Psoas muscle (tissue), 8 donors: Measurements from ENCODE around the gene HOXC6. TPM values are rescaled to one million over a fixed set of nuclear protein-coding genes. Genes with fewer than 3 reads are reported as not detected.

Source experiments
- ATAC-seq, 4 donors: fragments of 200-7000 bp; cut with Tn5 transposase; one replicate each; pipeline ENCODE4 v1.9.1; 2020; ENCODE audit warnings: moderate library complexity in 3 of 4, mild to moderate bottlenecking in 2 of 4
- DNase-seq, 2 donors: peaks; one replicate each; pipeline ENCODE4 v3.0.0-alpha.2; 2020
- H3K27ac ChIP-seq: fragments of 200-600 bp; one replicate; pipeline ENCODE4 v1.8.0; 2022
- H3K27me3 ChIP-seq, 3 donors: fragments of 200-600 bp in 1 of 3; one replicate each; pipeline versions ENCODE4 v1.6.1 to v1.8.0; 2013 to 2022; ENCODE audit warnings: low read length in 2 of 3, mild to moderate bottlenecking in 2 of 3, moderate library complexity in 1 of 3; ENCODE audit not compliant: insufficient read depth in 3 of 3
- H3K36me3 ChIP-seq, 2 donors: fragments of 200-600 bp in 1 of 2; one replicate each; pipeline versions ENCODE4 v1.6.1 to v1.8.0; 2013 to 2022; ENCODE audit warnings: low read depth in 1 of 2, mild to moderate bottlenecking in 1 of 2, moderate library complexity in 1 of 2; ENCODE audit not compliant: insufficient read depth in 1 of 2
- H3K4me1 ChIP-seq: fragments of 200-600 bp; one replicate; pipeline ENCODE4 v1.8.0; 2022
- H3K4me3 ChIP-seq: fragments of 200-600 bp; one replicate; pipeline ENCODE4 v1.8.0; 2022; ENCODE audit warnings: mild to moderate bottlenecking
- H3K9me3 ChIP-seq: fragments of 200-600 bp; one replicate; pipeline ENCODE4 v1.8.0; 2022
- WGBS, 3 donors: extraction: QIAGEN DNeasy Blood & Tissue Kit; methylation state at CpG; one replicate each; pipeline versions ENCODE4 v1.1.6 to v1.1.7; 2013; 5-methylcytosine and 5-hydroxymethylcytosine counted together
- intact Hi-C, 2 donors: fragments of 100-400 bp; cut with DNase I; formaldehyde crosslinking; loops; one replicate each; pipeline versions ENCODE4 v1.11.0 to v1.14.2; 2022
- long read RNA-seq, 2 donors: library from polyadenylated mRNA; unstranded; transcript quantifications; one replicate each; pipeline ENCODE4 v2.0.0, GENCODE V29; 2021
- polyA plus RNA-seq, 3 donors: library from polyadenylated mRNA; stranded (reverse); fragments of 200-250 nt; gene quantifications; one replicate each; pipeline ENCODE4 v1.2.3, GENCODE V29; 2013
- total RNA-seq, 4 donors: library from RNA; stranded (reverse); fragmentation: NEBNext Ultra II Directional in 2 of 4; extraction: Animal tissue kit (Norgen Biotek cat#: 25700) in 2 of 4; gene quantifications; one replicate each; pipeline versions ENCODE4 v1.2.1 to v1.2.4, GENCODE V29; 2021 to 2023
- TF ChIP-seq, protein P1 (sequence below): fragments of 200-600 bp; IDR thresholded peaks from one replicate; pipeline ENCODE4 v1.8.0; 2022; ENCODE audit warnings: antibody characterized with exemption
- donor health status: healthy with polysubstance abuse.
- donor health status: DM: no; HTN: no; CAD: no; lungs with moderate emphysema.
- donor health status: Bipolar disorder and iron deficiency.
- donor health status: healthy.
- donor health status: DM: yes; HTN: yes; CAD: no.
- donor health status: DM: no; HTN: no; CAD: no.
- donor health status: DM: no; HTN: no; CAD: no.
- donor health status: DM: yes; HTN: yes; CAD: no.

The HOXC6 gene
- 10 to 100 TPM in 2 of 4 donors, 1 to 10 TPM in 2; 5.2 to 23.6 (median 12.5) TPM for total RNA-seq
- 1 to 10 TPM; 2.2 to 9.5 (median 4.7) TPM for polyA plus RNA-seq
- long read RNA-seq, donor 1, partial matches to known transcripts: 0 of 1 reads
- long read RNA-seq, donor 1, other reads (novel, unspliced or antisense): 1 of 1 reads
- long read RNA-seq, donor 2, partial matches to known transcripts: 0 of 5 reads
- long read RNA-seq, donor 2, other reads (novel, unspliced or antisense): 3 of 5 reads

DNA sequence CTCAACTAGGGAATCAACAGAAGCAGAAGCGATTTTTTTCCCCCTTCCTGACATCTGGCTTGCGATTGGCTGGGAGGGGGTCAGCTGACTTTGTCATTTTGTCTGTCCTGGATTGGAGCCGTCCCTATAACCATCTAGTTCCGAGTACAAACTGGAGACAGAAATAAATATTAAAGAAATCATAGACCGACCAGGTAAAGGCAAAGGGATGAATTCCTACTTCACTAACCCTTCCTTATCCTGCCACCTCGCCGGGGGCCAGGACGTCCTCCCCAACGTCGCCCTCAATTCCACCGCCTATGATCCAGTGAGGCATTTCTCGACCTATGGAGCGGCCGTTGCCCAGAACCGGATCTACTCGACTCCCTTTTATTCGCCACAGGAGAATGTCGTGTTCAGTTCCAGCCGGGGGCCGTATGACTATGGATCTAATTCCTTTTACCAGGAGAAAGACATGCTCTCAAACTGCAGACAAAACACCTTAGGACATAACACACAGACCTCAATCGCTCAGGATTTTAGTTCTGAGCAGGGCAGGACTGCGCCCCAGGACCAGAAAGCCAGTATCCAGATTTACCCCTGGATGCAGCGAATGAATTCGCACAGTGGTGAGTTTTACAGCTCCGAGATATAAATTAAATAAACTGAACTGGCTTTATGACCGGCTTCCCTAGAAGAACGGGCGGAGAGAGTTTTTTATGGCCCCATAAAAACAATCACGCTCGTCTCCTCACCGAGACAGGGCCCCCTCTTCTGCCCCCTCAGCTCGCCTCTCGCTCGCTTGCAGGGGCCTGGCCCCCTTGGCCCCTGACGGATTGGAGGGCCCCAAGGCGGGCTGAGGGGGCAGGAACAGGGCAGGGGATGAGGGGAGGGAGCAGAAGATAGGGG lies at the start of gene HOXC6:
TSS of gene HOXC6 (plus strand) at position 127 of the 888 bp plus-strand sequence. CDS start at position 209, 82 bp downstream.
- Histone ChIP-seq H3K4me3 (peak within 1 kb of the TSS; percentile 77), H3K4me1 (peaks cover 40% of the 10 kb centered on the region), H3K9me3 (no peaks in the 10 kb centered on the region), H3K36me3 (no peaks in the 10 kb centered on the region), H3K27ac (peak within 1 kb of the TSS; percentile 99), H3K27me3 (peaks cover 0 to 4% (median 0%) of the 10 kb centered on the region in 3 donors)
- TF ChIP-seq, protein P1, sequence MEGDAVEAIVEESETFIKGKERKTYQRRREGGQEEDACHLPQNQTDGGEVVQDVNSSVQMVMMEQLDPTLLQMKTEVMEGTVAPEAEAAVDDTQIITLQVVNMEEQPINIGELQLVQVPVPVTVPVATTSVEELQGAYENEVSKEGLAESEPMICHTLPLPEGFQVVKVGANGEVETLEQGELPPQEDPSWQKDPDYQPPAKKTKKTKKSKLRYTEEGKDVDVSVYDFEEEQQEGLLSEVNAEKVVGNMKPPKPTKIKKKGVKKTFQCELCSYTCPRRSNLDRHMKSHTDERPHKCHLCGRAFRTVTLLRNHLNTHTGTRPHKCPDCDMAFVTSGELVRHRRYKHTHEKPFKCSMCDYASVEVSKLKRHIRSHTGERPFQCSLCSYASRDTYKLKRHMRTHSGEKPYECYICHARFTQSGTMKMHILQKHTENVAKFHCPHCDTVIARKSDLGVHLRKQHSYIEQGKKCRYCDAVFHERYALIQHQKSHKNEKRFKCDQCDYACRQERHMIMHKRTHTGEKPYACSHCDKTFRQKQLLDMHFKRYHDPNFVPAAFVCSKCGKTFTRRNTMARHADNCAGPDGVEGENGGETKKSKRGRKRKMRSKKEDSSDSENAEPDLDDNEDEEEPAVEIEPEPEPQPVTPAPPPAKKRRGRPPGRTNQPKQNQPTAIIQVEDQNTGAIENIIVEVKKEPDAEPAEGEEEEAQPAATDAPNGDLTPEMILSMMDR: no peak
- intact Hi-C loops: no loop called here
- 24% methylated on average over 36 of the region's 36 CpGs for WGBS, 3 donors
- peak; percentile 65 to 70 for DNase-seq
- peak; percentile 40 to 69 (median 68) for ATAC-seq

DNA sequence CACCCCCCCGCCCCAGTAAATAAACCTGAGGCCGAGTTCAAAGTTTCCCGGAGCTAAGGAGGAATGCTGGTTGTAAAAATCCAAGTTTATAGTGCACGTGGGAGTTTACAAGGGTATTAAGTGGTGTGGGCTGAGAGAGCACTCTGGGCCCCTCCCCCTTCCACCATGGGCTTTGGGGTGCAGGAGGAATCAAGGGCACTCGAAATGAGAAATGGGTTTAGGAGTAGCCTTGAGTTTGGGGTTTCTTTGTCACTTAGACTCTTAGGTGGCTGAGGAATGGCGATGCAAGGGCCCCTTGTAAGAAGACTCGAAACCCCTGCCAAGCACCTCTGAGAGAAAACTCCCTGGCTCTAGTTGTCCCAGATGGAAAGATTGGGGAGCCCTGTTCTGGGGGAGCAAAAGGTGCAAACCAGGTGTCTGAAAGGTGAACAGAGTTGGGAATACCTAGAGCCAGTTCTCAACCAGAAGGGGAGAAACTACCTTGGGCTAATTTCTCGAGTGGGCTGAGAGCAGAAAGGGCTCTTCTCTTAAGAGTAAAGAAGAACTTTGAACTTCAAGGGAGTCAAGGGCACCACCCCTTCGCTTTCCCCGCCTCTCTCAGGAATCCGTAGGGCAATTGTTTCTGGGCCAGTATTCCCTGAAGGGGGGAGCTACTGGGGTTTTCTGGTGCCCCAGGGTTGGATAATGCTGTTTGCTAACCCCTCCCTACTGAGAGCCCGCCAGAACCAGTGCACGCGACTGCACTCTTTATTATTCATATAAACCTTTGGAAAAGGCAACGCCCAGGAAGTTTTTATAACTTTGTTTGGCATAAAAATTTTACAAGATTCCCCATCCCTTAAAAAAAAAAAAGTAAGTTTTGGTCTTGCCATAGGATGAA lies 49.5 kb upstream of the HOXC6 start:
- peak overlapping the region; percentile 60 for H3K27ac ChIP-seq
- H3K27me3 ChIP-seq: peaks cover 0 to 38% (median 22%) of the 10 kb centered on the region in 3 donors
- peaks cover 5% of the 10 kb centered on the region for H3K4me1 ChIP-seq
- no peak overlapping the region for H3K4me3 ChIP-seq
- intact Hi-C loops: no loop called here
- H3K9me3 ChIP-seq: no peaks in the 10 kb centered on the region
- TF ChIP-seq, protein P1: no peak
- 41 to 50% (median 43%) methylated on average over 15 of the region's 15 CpGs for WGBS, 3 donors
- no peaks in the 10 kb centered on the region for H3K36me3 ChIP-seq
- ATAC-seq (no peak), DNase-seq (peak in 1 of 2 donors; percentile 40)

GRCh38 chr12:53980104-53980801 lies 48.0 kb upstream of the HOXC6 start:
- H3K27me3 ChIP-seq: peaks cover 0 to 24% (median 11%) of the 10 kb centered on the region in 3 donors
- H3K27ac ChIP-seq: peak overlapping the region; percentile 95
- intact Hi-C loops: loop anchor here in 1 of 2 donors (10.0 kb wide), 1 partner anchor 395 kb away; no protein-coding TSS in a partner anchor
- no peaks in the 10 kb centered on the region for H3K9me3 ChIP-seq
- DNase-seq (peak in 1 of 2 donors; percentile 60), ATAC-seq (peak in 2 of 4 donors; percentile 19 to 30)
- H3K36me3 ChIP-seq: no peaks in the 10 kb centered on the region
- WGBS, 3 donors: 23 to 37% (median 37%) methylated on average over 7 of the region's 7 CpGs
- H3K4me1 ChIP-seq: peaks cover 5% of the 10 kb centered on the region
- TF ChIP-seq, protein P1: no peak
- peak overlapping the region; percentile 79 for H3K4me3 ChIP-seq
